ENCODE data around the gene COX7B2. TPM values are rescaled to one million over a fixed set of nuclear protein-coding genes. Genes with fewer than 3 reads are reported as not detected.

The COX7B2 gene
- total RNA-seq, 2 donors from 2014 or later = not detected

DNA sequence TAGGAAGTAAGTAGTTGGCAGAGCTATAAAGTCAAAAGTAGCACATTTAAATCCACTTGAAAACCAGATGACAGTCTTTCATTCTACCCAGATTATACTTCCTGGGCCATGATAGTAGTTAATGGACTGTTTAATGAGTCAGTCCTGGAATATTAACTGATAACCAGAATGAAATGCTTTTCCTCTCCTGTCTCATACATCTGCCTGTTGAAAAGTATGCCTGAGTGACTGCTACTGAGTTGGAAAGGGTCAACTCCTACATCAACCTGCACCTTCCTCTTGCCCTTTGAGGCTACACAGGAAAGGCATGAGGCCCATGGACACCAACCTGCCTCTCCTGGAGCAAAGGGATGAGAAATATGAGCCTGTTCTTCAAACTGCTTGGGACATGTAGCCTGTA is 36.0 kb upstream of the COX7B2 start:
- no peaks in the 10 kb centered on the region for H3K36me3 ChIP-seq (replicated peaks in 1 of 2; ENCODE audit: insufficient read depth in 1 of 2, low read depth in 2 of 2)
- H3K4me3 ChIP-seq = no peak overlapping the region
- ATAC-seq (no peak), DNase-seq (no peak)
- no peaks in the 10 kb centered on the region for H3K4me1 ChIP-seq
- no peaks in the 10 kb centered on the region for H3K9me3 ChIP-seq
- no peaks in the 10 kb centered on the region for H3K27me3 ChIP-seq
- H3K27ac ChIP-seq = no peak overlapping the region
- intact Hi-C loops (cut with DNase I) = no loop called here
- TF ChIP-seq POLR2A (IDR thresholded peaks at IDR 0.05) = no peak
- TF ChIP-seq, protein P1, sequence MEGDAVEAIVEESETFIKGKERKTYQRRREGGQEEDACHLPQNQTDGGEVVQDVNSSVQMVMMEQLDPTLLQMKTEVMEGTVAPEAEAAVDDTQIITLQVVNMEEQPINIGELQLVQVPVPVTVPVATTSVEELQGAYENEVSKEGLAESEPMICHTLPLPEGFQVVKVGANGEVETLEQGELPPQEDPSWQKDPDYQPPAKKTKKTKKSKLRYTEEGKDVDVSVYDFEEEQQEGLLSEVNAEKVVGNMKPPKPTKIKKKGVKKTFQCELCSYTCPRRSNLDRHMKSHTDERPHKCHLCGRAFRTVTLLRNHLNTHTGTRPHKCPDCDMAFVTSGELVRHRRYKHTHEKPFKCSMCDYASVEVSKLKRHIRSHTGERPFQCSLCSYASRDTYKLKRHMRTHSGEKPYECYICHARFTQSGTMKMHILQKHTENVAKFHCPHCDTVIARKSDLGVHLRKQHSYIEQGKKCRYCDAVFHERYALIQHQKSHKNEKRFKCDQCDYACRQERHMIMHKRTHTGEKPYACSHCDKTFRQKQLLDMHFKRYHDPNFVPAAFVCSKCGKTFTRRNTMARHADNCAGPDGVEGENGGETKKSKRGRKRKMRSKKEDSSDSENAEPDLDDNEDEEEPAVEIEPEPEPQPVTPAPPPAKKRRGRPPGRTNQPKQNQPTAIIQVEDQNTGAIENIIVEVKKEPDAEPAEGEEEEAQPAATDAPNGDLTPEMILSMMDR (IDR thresholded peaks at IDR 0.05) = no peak

DNA sequence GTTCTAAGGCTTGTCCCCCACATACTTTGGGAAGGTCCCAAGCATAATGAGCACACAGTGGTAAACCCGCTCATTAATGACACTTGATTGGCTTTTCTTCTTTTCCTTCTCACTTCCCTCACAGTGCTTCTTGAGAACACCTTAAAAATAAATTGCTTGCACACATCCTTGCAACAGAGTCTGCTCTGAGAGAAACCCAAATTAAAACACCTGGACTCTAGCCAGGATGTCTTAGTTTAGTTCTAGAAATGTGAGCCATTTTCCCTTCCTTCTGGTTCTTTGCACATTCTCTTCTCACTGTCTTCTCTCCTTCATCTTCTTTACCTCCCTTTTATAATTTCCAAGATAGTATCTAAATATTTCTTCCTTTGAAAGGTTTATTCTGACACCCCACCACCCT is 35.3 kb upstream of the COX7B2 start:
- no peak for ATAC-seq
- no peak for DNase-seq
- H3K9me3 ChIP-seq = no peaks in the 10 kb centered on the region
- no peak overlapping the region for H3K4me3 ChIP-seq
- H3K4me1 ChIP-seq = no peaks in the 10 kb centered on the region
- intact Hi-C loops (cut with DNase I) = no loop called here
- no peaks in the 10 kb centered on the region for H3K27me3 ChIP-seq
- no peaks in the 10 kb centered on the region for H3K36me3 ChIP-seq (replicated peaks in 1 of 2; ENCODE audit: insufficient read depth in 1 of 2, low read depth in 2 of 2)
- no peak overlapping the region for H3K27ac ChIP-seq
- TF ChIP-seq POLR2A (IDR thresholded peaks at IDR 0.05) = no peak
- TF ChIP-seq, protein P1 (IDR thresholded peaks at IDR 0.05) = no peak
- 79 to 80% methylated on average over 1 of the region's 1 CpG for WGBS, 2 donors

DNA sequence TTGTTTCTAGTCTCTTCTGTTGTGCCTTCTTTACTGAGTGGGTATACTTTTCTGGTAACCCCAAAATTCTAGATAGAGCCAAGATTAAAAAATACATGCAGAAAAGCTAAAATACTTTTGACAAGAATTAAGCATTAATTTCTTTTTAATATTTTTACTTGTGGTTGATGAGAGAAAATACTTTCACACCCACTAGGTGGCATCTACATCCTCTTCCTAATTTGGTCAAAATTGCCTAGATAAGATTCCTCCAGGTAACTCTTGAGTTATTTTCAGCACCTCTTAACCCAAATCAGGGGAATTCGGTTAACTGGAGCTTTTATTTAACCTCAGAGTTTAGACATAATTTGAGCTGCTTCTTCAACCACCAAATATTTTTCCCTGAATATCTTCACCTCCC is 28.4 kb upstream of the COX7B2 start:
- Histone ChIP-seq H3K4me3 (no peak overlapping the region), H3K36me3 (replicated peaks in 1 of 2; ENCODE audit: insufficient read depth in 1 of 2, low read depth in 2 of 2) (no peaks in the 10 kb centered on the region), H3K27me3 (no peaks in the 10 kb centered on the region), H3K27ac (no peak overlapping the region), H3K4me1 (no peaks in the 10 kb centered on the region), H3K9me3 (no peaks in the 10 kb centered on the region)
- DNase-seq = no peak
- no peak for TF ChIP-seq POLR2A (IDR thresholded peaks at IDR 0.05)
- TF ChIP-seq, protein P1 (IDR thresholded peaks at IDR 0.05) = no peak
- no peak for ATAC-seq
- 47 to 55% methylated on average over 1 of the region's 1 CpG for WGBS, 2 donors
- intact Hi-C loops (cut with DNase I) = no loop called here

DNA sequence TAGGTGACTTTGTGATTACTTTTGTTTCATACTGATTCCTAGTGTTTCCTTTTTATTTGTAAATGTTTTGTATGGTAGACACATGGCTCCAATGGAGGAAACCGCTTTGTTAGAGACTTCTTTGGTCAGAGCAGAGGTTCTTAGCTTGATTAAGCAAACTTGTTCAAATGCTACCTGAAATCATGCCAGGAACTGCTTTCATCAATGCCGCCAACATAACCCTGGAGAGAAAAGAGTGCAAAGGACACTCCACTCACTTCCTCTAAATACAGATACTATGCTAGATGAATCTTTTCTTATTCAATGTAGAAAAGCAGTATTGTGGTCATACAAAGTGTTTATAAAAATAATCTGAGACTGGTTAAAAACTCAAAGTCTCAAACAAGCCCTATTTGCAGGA is 25.7 kb upstream of the COX7B2 start:
- TF ChIP-seq, protein P1 (IDR thresholded peaks at IDR 0.05) = no peak
- TF ChIP-seq POLR2A (IDR thresholded peaks at IDR 0.05) = no peak
- no peak overlapping the region for H3K27ac ChIP-seq
- H3K4me1 ChIP-seq = peaks cover 6% of the 10 kb centered on the region
- ATAC-seq (no peak), DNase-seq (no peak)
- H3K4me3 ChIP-seq = no peak overlapping the region
- no peaks in the 10 kb centered on the region for H3K9me3 ChIP-seq
- H3K36me3 ChIP-seq (replicated peaks in 1 of 2; ENCODE audit: insufficient read depth in 1 of 2, low read depth in 2 of 2) = no peaks in the 10 kb centered on the region
- intact Hi-C loops (cut with DNase I) = no loop called here
- no peaks in the 10 kb centered on the region for H3K27me3 ChIP-seq
- 35 to 36% methylated on average over 2 of the region's 2 CpGs for WGBS, 2 donors

DNA sequence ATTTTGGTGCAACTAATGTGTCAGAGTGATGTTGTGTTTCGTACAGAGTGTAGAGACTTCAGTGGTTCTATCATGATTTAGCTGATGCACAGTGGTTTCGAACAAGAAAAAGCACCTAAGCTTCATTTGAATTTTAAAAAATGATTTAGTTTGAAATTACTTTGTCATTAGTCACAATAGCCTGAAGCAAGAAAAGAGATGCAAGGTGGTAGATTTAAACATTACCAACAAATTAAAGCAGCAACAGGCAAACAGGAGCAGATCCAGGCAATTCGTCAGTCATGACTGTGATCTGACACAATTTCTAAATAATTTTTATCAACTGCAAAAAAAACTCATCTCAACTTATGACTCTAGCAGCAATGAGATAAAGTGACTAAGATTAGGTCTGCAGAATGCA is 24.6 kb upstream of the COX7B2 start:
- TF ChIP-seq, protein P1 (IDR thresholded peaks at IDR 0.05) = no peak
- no peak for TF ChIP-seq POLR2A (IDR thresholded peaks at IDR 0.05)
- peaks cover 7% of the 10 kb centered on the region for H3K4me1 ChIP-seq
- 35 to 43% methylated on average over 3 of the region's 3 CpGs for WGBS, 2 donors
- H3K27me3 ChIP-seq = no peaks in the 10 kb centered on the region
- intact Hi-C loops (cut with DNase I) = no loop called here
- H3K9me3 ChIP-seq = no peaks in the 10 kb centered on the region
- no peaks in the 10 kb centered on the region for H3K36me3 ChIP-seq (replicated peaks in 1 of 2; ENCODE audit: insufficient read depth in 1 of 2, low read depth in 2 of 2)
- ATAC-seq (no peak), DNase-seq (no peak)
- H3K4me3 ChIP-seq = no peak overlapping the region
- no peak overlapping the region for H3K27ac ChIP-seq
